Mammary epithelial cell (primary cell): ENCODE data around the gene UNC13A.

ENCODE experiments used
- CTCF ChIP-seq, 2 donors: IDR thresholded peaks in 1 of 2; conservative IDR thresholded peaks in 1 of 2; 2 replicates each; pipeline ENCODE4 v1.5.1; 2011 to 2012; ENCODE audit warnings: inconsistent platforms in 2 of 2, low read length in 2 of 2, mild to moderate bottlenecking in 2 of 2, control low read depth in 1 of 2, low read depth in 1 of 2; ENCODE audit not compliant: insufficient read depth in 1 of 2; ENCODE audit errors: extremely low read depth in 1 of 2
- EZH2 ChIP-seq: IDR thresholded peaks from 2 replicates; pipeline ENCODE4 v1.6.1; 2012; ENCODE audit warnings: low read length, inconsistent platforms, borderline replicate concordance

- TF ChIP-seq CTCF (conservative IDR thresholded peaks at IDR 0.05 in 1 of 2, IDR thresholded peaks at IDR 0.05 in 1 of 2; ENCODE audit: extremely low read depth in 1 of 2, insufficient read depth in 1 of 2, low read depth in 1 of 2, low read length in 2 of 2) (no peak), EZH2 (no peak)
Observed at GRCh38 chr19:17617807-17618192, 70.4 kb downstream of the UNC13A start.
